Head of caudate nucleus (tissue), 42 donors: ENCODE measurements around the gene SPOCK2.
A peak's percentile ranks its signal among the peaks of the same experiment; 100 is the strongest.
"Not testable (repeated sequence)": the region's sequence is repeated elsewhere in the genome, so short reads cannot be mapped to it uniquely, and the experiment has no call there.

Source experiments
- DNase-seq, 42 donors: peaks; one replicate each; pipeline versions ENCODE4 v3.0.0 to v3.0.0-alpha.2; 2020 to 2021; ENCODE audit warnings: mixed read lengths in 7 of 42
- intact Hi-C: fragments of 100-400 bp; cut with DNase I; formaldehyde crosslinking; loops from one replicate; pipeline ENCODE4 v1.15.0; 2022

Gene SPOCK2

GRCh38 chr10:72087969-72088888, at the start of gene SPOCK2:
Gene SPOCK2 (minus strand): TSS chr10:72088551. CDS start chr10:72088328, 223 bp downstream.
- intact Hi-C loops = no loop called here
- DNase-seq = peak; percentile 43 to 89 (median 69)

- DNase-seq = no peak
- intact Hi-C loops = loop anchor here (10.0 kb wide), 1 partner anchor 197 kb away; no protein-coding TSS in a partner anchor
Measured at GRCh38 chr10:72137583-72137982, 49.2 kb upstream of the SPOCK2 start.

- intact Hi-C loops = loop anchor here (10.0 kb wide), 1 partner anchor 199 kb away; no protein-coding TSS in a partner anchor
Measured at GRCh38 chr10:72136225-72136624, 47.9 kb upstream of the SPOCK2 start.

GRCh38 chr10:72134785-72135767, 46.7 kb upstream of the SPOCK2 start:
- DNase-seq = no peak
- intact Hi-C loops = loop anchor here (5.0 to 10.0 kb wide), 2 partner anchors 82 to 200 kb away; partner anchors contain the start of genes ANAPC16 and ASCC1

More at GRCh38 chr10:72136225-72136624, 47.9 kb upstream of the SPOCK2 start:
- DNase-seq = not testable (repeated sequence)

- no peak for DNase-seq
- intact Hi-C loops = loop anchor here (5.0 to 10.0 kb wide), 2 partner anchors 84 to 201 kb away; partner anchors contain the start of genes ANAPC16 and ASCC1
Measured at GRCh38 chr10:72133517-72133916, 45.2 kb upstream of the SPOCK2 start.

GRCh38 chr10:72132854-72133253, 44.5 kb upstream of the SPOCK2 start:
- intact Hi-C loops = loop anchor here (5.0 to 10.0 kb wide), 2 partner anchors 84 to 202 kb away; partner anchors contain the start of genes ANAPC16 and ASCC1

GRCh38 chr10:72127571-72127970, 39.2 kb upstream of the SPOCK2 start:
- intact Hi-C loops = no loop called here
- no peak for DNase-seq

More at GRCh38 chr10:72132854-72133253, 44.5 kb upstream of the SPOCK2 start:
- DNase-seq = no peak

GRCh38 chr10:72126872-72127232, 38.5 kb upstream of the SPOCK2 start:
- DNase-seq = no peak
- intact Hi-C loops = no loop called here

GRCh38 chr10:72126184-72126871, 38.0 kb upstream of the SPOCK2 start:
- intact Hi-C loops = no loop called here

GRCh38 chr10:72124989-72125388, 36.6 kb upstream of the SPOCK2 start:
- DNase-seq = no peak

More at GRCh38 chr10:72126184-72126871, 38.0 kb upstream of the SPOCK2 start:
- peak in 4 of 42 donors; percentile 12 to 36 (median 27) for DNase-seq

GRCh38 chr10:72124381-72124780, 36.0 kb upstream of the SPOCK2 start:
- DNase-seq = no peak
- intact Hi-C loops = no loop called here

More at GRCh38 chr10:72124989-72125388, 36.6 kb upstream of the SPOCK2 start:
- intact Hi-C loops = no loop called here

- DNase-seq = no peak
- intact Hi-C loops = no loop called here
Measured at GRCh38 chr10:72123616-72124015, 35.3 kb upstream of the SPOCK2 start.

- intact Hi-C loops = no loop called here
Measured at GRCh38 chr10:72122221-72122620, 33.9 kb upstream of the SPOCK2 start.

GRCh38 chr10:72121389-72121788, 33.0 kb upstream of the SPOCK2 start:
- DNase-seq = no peak
- intact Hi-C loops = no loop called here

More at GRCh38 chr10:72122221-72122620, 33.9 kb upstream of the SPOCK2 start:
- DNase-seq = no peak

- intact Hi-C loops = no loop called here
- no peak for DNase-seq
Measured at GRCh38 chr10:72116372-72116771, 28.0 kb upstream of the SPOCK2 start.

GRCh38 chr10:72114706-72115450, 26.5 kb upstream of the SPOCK2 start:
- DNase-seq = no peak

GRCh38 chr10:72110673-72111401, 22.5 kb upstream of the SPOCK2 start:
- DNase-seq = no peak

More at GRCh38 chr10:72114706-72115450, 26.5 kb upstream of the SPOCK2 start:
- intact Hi-C loops = no loop called here

More at GRCh38 chr10:72110673-72111401, 22.5 kb upstream of the SPOCK2 start:
- intact Hi-C loops = no loop called here
